A549 treated with DMSO at 1 μM for 4 hours (cell line): ENCODE data around the gene ZNF627. TPM values are rescaled to one million over a fixed set of nuclear protein-coding genes. Genes with fewer than 3 reads are reported as not detected.

Source experiments
- total RNA-seq: library from RNA; stranded (reverse); fragments of 200-300 nt; extraction: Qiagen RNA extraction; gene quantifications from 5 replicates; pipeline ENCODE4 v1.2.3, GENCODE V29; 2022; ENCODE audit warnings: low read depth

ZNF627 gene
- 2.9 to 4.8 TPM (median 4.1 TPM) in 5 replicates for total RNA-seq

GRCh38 chr19:11597202-11598102 is at the start of gene ZNF627:
Gene ZNF627, plus strand, starts transcription at chr19:11597483. Its CDS starts 145 bp downstream, at chr19:11597628.

DNA sequence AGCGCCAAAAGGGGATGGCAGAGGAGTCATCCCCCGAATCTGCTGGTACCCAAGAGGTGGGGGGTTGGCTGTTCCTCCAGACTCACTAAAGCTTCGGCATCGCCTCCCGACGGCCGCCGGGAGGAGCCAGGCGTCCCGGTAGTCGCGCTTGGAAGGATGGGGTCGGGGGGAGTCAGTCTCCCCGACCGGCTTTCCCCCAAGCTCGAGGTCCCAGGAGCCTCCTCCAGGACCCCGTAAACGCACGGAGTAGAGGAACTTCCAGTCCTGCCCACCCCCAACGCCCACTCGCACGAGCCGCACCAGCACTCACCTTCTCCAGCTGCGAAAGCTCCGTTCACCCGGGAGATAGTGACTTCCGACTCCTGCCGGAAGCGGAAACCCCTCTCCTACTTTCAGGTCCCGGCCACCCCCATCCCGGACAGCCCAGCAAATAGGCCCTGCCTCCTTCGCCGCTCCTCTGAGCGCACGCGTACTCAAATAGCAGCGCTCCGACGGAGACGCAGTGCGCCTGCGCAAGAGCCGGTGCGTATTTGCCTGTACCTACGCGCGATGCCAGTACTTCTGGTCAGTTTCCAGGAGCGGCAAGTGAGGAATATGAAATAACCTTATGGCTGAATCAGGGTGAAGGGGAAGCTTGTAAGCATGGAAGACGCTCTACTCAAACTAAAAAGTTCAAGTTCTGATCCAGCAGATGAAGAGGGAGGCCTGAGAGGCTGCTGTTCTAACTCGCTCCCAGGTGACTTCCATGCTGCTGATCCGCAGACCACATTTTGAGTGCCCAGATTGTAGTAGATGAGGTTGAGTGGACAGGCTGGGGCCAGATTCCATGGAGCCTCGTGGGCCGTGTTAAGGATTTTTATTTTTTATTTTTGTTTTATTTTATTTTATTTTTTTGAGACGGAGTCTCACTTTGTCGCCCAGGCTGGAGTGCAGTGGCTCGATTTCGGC is 38.1 kb upstream of the ZNF627 start, which contains the start of gene ELOF1:
TSS of gene ELOF1 (minus strand) at position 350 of the 948 bp plus-strand sequence. CDS start 4,883 bp downstream, outside the sequence.

DNA sequence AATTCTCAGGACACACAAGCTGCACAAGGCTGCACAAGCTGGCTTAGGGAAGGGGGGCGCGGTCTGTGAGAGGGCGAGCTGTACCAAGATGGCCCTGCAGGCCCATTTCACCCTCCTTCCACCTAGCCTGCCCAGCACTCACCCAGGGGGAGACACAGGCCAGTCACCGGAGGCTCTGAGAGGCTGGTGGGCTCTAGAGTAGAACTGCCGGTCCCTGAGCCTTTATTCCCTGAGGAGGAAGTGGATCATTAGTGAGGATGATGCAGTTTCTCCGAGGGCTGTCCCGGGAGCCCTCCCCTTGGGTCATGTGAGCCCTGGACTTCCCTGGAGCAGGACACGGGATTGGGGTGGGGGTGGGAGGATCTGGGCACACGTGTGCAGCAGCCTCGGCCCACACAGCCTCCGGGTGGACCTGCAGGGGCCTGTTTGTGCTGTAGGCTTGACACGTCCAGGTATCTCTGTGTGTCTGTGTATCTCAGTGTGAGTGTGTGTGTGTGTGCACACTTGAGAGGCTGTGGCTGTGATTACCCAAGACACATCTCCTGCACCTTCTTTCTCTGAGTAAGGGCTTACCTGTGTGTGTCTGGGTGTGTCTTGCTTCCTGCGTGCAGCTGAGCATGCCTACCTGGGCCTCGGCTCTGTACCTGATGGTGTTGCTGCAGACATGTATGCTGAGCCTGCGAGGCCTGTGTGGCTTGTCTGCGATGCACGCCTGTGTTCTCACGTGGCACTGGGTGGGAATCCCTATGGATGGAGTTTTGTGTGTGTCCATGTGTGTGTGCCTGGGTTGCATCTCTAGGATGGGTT is 19.6 kb upstream of the ZNF627 start, which contains the start of gene ACP5:
TSS of gene ACP5 (minus strand) at position 195 of the 807 bp plus-strand sequence. CDS start 328 bp downstream, outside the sequence.

Other genes with a start within 250 kb of the ZNF627 start
- gene PLPPR2, start 242.1 kb upstream of the ZNF627 start, total RNA-seq, result 8.3 to 11.2 TPM (median 10.5 TPM) in 5 replicates
- 1.7 to 2.7 TPM (median 2.3 TPM) in 5 replicates for gene SWSAP1, start 222.8 kb upstream of the ZNF627 start, total RNA-seq
- gene EPOR, start 213.2 kb upstream of the ZNF627 start, total RNA-seq, result 3.7 to 5.8 TPM (median 4.7 TPM) in 5 replicates
- 0.67 to 2.7 TPM (median 2.0 TPM) in 5 replicates for gene RGL3, start 178.2 kb upstream of the ZNF627 start, total RNA-seq
- 0.80 to 1.7 TPM (median 1.1 TPM) in 5 replicates for gene ODAD3, start 162.4 kb upstream of the ZNF627 start, total RNA-seq
- 246 to 281 TPM (median 260 TPM) in 5 replicates for gene PRKCSH, start 161.8 kb upstream of the ZNF627 start, total RNA-seq
- gene ELAVL3, start 116.4 kb upstream of the ZNF627 start, total RNA-seq, result 0.02 to 0.12 TPM (median 0.06 TPM) in 4 of 5 replicates, not detected in the other
- 4.3 to 5.4 TPM (median 4.7 TPM) in 5 replicates for gene ZNF653, start 91.6 kb upstream of the ZNF627 start, total RNA-seq
- 30.1 to 36.2 TPM (median 32.5 TPM) in 5 replicates for gene ECSIT, start 68.3 kb upstream of the ZNF627 start, total RNA-seq
- 0.28 to 0.56 TPM (median 0.44 TPM) in 5 replicates for gene CNN1, start 58.6 kb upstream of the ZNF627 start, total RNA-seq
- gene ELOF1, start 38.3 kb upstream of the ZNF627 start, total RNA-seq, result 89.9 to 117 TPM (median 98.9 TPM) in 5 replicates
- gene ACP5, start 19.8 kb upstream of the ZNF627 start, total RNA-seq, result 0.16 to 0.66 TPM (median 0.17 TPM) in 3 of 5 replicates, not detected in the others
- 2.6 to 3.3 TPM (median 3.0 TPM) in 5 replicates for gene ZNF823, start 141.5 kb downstream of the ZNF627 start, total RNA-seq
- gene ZNF441, start 169.5 kb downstream of the ZNF627 start, total RNA-seq, result not detected in 5 replicates
- gene ZNF491, start 201.0 kb downstream of the ZNF627 start, total RNA-seq, result not detected in 5 replicates
- 0.04 to 0.14 TPM (median 0.11 TPM) in 5 replicates for gene ZNF440, start 216.8 kb downstream of the ZNF627 start, total RNA-seq